ENCODE results near the gene ZSWIM6. TPM values are rescaled to one million over a fixed set of nuclear protein-coding genes. Genes with fewer than 3 reads are reported as not detected.

ZSWIM6 gene
- total and polyA plus RNA-seq, 4 donors, result 14.5 to 32.2 (median 30.3) TPM

DNA sequence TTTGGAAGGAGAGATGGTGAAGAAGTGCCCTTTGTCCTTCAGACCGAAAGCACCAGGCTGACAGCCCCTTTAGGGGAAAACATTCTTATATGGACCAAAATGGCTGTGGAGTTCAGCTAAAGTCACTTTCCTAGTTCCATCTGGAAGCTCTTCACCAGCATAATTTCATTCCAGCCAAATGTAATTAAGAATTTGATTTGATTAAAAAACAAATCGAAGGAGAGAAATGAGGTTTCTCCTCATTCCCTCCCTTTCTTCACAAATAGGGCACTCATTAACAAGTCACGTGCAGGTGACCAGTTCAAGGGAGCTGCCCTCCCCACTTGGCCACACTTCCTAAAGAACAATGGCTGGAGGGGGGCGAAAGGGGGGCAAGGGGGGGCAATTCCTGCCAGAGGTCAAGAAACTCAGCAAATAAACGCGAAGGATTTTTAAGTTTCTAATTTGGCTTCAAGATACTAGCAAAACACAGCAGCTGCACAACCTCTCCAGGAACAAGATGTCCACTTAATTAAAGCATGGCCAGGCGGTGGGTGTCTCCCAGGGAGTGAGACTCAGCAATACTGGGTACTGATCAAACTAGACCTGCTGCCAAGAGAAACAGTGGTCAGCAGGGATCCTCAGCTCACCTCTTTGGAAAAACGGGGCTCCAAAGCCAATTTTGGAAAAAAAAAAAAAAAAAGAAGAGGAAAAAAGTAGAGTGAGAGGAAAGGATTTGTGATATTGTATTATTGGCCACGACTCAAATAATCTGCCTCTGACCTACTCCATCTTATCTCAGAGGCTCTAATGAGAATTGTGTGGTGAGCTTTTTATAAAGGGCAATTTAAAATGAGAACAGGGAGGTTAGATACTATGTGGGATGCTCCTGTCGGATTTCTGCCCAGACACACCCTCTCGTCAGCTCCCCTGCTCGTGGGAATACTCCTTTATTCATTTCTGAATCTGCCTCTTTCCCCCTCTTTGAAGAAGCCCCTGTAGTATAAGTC lies 254.3 kb downstream of the ZSWIM6 start:
- Histone ChIP-seq H3K36me3 (ENCODE audit: control insufficient read depth, insufficient read depth, low read length) (no peaks in the 10 kb centered on the region), H3K4me3 (ENCODE audit: low read depth, low read length) (no peak overlapping the region), H3K27ac (ENCODE audit: low read depth, low read length) (no peak overlapping the region), H3K9me3 (ENCODE audit: control insufficient read depth, insufficient read depth, low read length) (no peaks in the 10 kb centered on the region), H3K4me1 (ENCODE audit: control insufficient read depth, insufficient read depth, low read length) (no peaks in the 10 kb centered on the region), H3K27me3 (ENCODE audit: control insufficient read depth, insufficient read depth, low read length) (no peaks in the 10 kb centered on the region)
- WGBS (ENCODE audit: insufficient coverage), result 83% methylated on average over 1 of the region's 12 CpGs
- DNase-seq (ENCODE audit: low read depth in 4 of 6, low spot score in 6 of 6), result no peak

- 100% methylated on average over 1 of the region's 6 CpGs for WGBS (ENCODE audit: insufficient coverage)
- H3K27ac ChIP-seq (ENCODE audit: low read depth, low read length), result no peak overlapping the region
Observed at GRCh38 chr5:61587125-61587524, 255.1 kb downstream of the ZSWIM6 start.

GRCh38 chr5:61588216-61588615 lies 256.2 kb downstream of the ZSWIM6 start:
- WGBS (ENCODE audit: insufficient coverage), result 58% methylated on average over 1 of the region's 2 CpGs
- no peak overlapping the region for H3K4me3 ChIP-seq (ENCODE audit: low read depth, low read length)
- no peak overlapping the region for H3K27ac ChIP-seq (ENCODE audit: low read depth, low read length)
- no peak for DNase-seq (ENCODE audit: low read depth in 4 of 6, low spot score in 6 of 6)
- no peaks in the 10 kb centered on the region for H3K36me3 ChIP-seq (ENCODE audit: control insufficient read depth, insufficient read depth, low read length)
- H3K4me1 ChIP-seq (ENCODE audit: control insufficient read depth, insufficient read depth, low read length), result no peaks in the 10 kb centered on the region
- H3K27me3 ChIP-seq (ENCODE audit: control insufficient read depth, insufficient read depth, low read length), result no peaks in the 10 kb centered on the region
- no peaks in the 10 kb centered on the region for H3K9me3 ChIP-seq (ENCODE audit: control insufficient read depth, insufficient read depth, low read length)

More at GRCh38 chr5:61587125-61587524, 255.1 kb downstream of the ZSWIM6 start:
- no peak for DNase-seq (ENCODE audit: low read depth in 4 of 6, low spot score in 6 of 6)
- H3K4me1 ChIP-seq (ENCODE audit: control insufficient read depth, insufficient read depth, low read length), result no peaks in the 10 kb centered on the region
- H3K36me3 ChIP-seq (ENCODE audit: control insufficient read depth, insufficient read depth, low read length), result no peaks in the 10 kb centered on the region
- no peak overlapping the region for H3K4me3 ChIP-seq (ENCODE audit: low read depth, low read length)
- H3K9me3 ChIP-seq (ENCODE audit: control insufficient read depth, insufficient read depth, low read length), result no peaks in the 10 kb centered on the region
- no peaks in the 10 kb centered on the region for H3K27me3 ChIP-seq (ENCODE audit: control insufficient read depth, insufficient read depth, low read length)

- WGBS (ENCODE audit: insufficient coverage), result 100% methylated on average over 1 of the region's 4 CpGs
- H3K9me3 ChIP-seq (ENCODE audit: control insufficient read depth, insufficient read depth, low read length), result no peaks in the 10 kb centered on the region
- no peak overlapping the region for H3K27ac ChIP-seq (ENCODE audit: low read depth, low read length)
- no peak overlapping the region for H3K4me3 ChIP-seq (ENCODE audit: low read depth, low read length)
- no peaks in the 10 kb centered on the region for H3K4me1 ChIP-seq (ENCODE audit: control insufficient read depth, insufficient read depth, low read length)
- H3K27me3 ChIP-seq (ENCODE audit: control insufficient read depth, insufficient read depth, low read length), result no peaks in the 10 kb centered on the region
- DNase-seq (ENCODE audit: low read depth in 4 of 6, low spot score in 6 of 6), result no peak
- H3K36me3 ChIP-seq (ENCODE audit: control insufficient read depth, insufficient read depth, low read length), result no peaks in the 10 kb centered on the region
Observed at GRCh38 chr5:61589946-61590345, 257.9 kb downstream of the ZSWIM6 start.

- no peak overlapping the region for H3K27ac ChIP-seq (ENCODE audit: low read depth, low read length)
Observed at GRCh38 chr5:61590473-61590872, 258.4 kb downstream of the ZSWIM6 start.

GRCh38 chr5:61591859-61592258 lies 259.8 kb downstream of the ZSWIM6 start:
- H3K27me3 ChIP-seq (ENCODE audit: control insufficient read depth, insufficient read depth, low read length), result no peaks in the 10 kb centered on the region
- 89% methylated on average over 4 of the region's 4 CpGs for WGBS (ENCODE audit: insufficient coverage)
- no peak overlapping the region for H3K4me3 ChIP-seq (ENCODE audit: low read depth, low read length)
- no peaks in the 10 kb centered on the region for H3K9me3 ChIP-seq (ENCODE audit: control insufficient read depth, insufficient read depth, low read length)
- no peaks in the 10 kb centered on the region for H3K36me3 ChIP-seq (ENCODE audit: control insufficient read depth, insufficient read depth, low read length)
- no peaks in the 10 kb centered on the region for H3K4me1 ChIP-seq (ENCODE audit: control insufficient read depth, insufficient read depth, low read length)
- no peak overlapping the region for H3K27ac ChIP-seq (ENCODE audit: low read depth, low read length)
- no peak for DNase-seq (ENCODE audit: low read depth in 4 of 6, low spot score in 6 of 6)

More at GRCh38 chr5:61590473-61590872, 258.4 kb downstream of the ZSWIM6 start:
- 94% methylated on average over 1 of the region's 2 CpGs for WGBS (ENCODE audit: insufficient coverage)
- Histone ChIP-seq H3K4me1 (ENCODE audit: control insufficient read depth, insufficient read depth, low read length) (no peaks in the 10 kb centered on the region), H3K36me3 (ENCODE audit: control insufficient read depth, insufficient read depth, low read length) (no peaks in the 10 kb centered on the region), H3K27me3 (ENCODE audit: control insufficient read depth, insufficient read depth, low read length) (no peaks in the 10 kb centered on the region), H3K9me3 (ENCODE audit: control insufficient read depth, insufficient read depth, low read length) (no peaks in the 10 kb centered on the region), H3K4me3 (ENCODE audit: low read depth, low read length) (no peak overlapping the region)
- no peak for DNase-seq (ENCODE audit: low read depth in 4 of 6, low spot score in 6 of 6)

DNA sequence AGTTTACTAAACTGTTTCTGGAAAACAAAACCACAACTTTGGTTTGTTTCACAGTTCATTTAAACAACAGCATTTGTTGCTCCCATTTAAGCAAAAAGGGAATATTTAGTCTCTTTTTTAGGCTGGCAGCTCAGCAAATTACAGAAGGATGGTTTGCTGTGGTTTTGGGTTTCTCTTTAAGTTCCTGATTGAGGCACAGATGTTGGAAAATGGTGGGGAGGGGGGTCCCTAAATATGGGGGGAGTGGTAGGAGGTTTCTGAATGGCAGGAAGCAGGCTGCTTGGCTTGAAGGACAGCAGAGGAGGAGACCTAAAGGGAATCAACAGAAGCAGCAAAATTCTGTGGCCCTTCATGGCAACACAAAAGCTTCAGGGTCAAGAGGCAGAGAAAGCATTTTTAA lies 263.4 kb downstream of the ZSWIM6 start:
- H3K27ac ChIP-seq (ENCODE audit: low read depth, low read length), result no peak overlapping the region
- H3K4me1 ChIP-seq (ENCODE audit: control insufficient read depth, insufficient read depth, low read length), result peaks cover 8% of the 10 kb centered on the region
- H3K27me3 ChIP-seq (ENCODE audit: control insufficient read depth, insufficient read depth, low read length), result no peaks in the 10 kb centered on the region
- no peak for DNase-seq (ENCODE audit: low read depth in 4 of 6, low spot score in 6 of 6)
- H3K4me3 ChIP-seq (ENCODE audit: low read depth, low read length), result no peak overlapping the region
- no peaks in the 10 kb centered on the region for H3K36me3 ChIP-seq (ENCODE audit: control insufficient read depth, insufficient read depth, low read length)
- H3K9me3 ChIP-seq (ENCODE audit: control insufficient read depth, insufficient read depth, low read length), result no peaks in the 10 kb centered on the region

Other genes starting within 250 kb of the ZSWIM6 start
- gene SMIM15, start 169.8 kb upstream of the ZSWIM6 start, total RNA-seq, result 10 to 100 TPM; 30.6 to 40.1 TPM
- gene SMIM15, start 169.8 kb upstream of the ZSWIM6 start, polyA plus RNA-seq (ENCODE audit: insufficient read length in 2 of 2), result 10 to 100 TPM; 45.9 to 58.6 TPM